B cell (primary cell): Measurements from ENCODE around the gene ANKMY2.

Experiments used
- EZH2 ChIP-seq: IDR thresholded peaks from 2 replicates; pipeline ENCODE4 v1.6.1; 2012; ENCODE audit warnings: borderline replicate concordance, low read depth, mild to moderate bottlenecking, moderate library complexity, low read length; ENCODE audit not compliant: insufficient read depth, poor library complexity, severe bottlenecking
- TF ChIP-seq, protein P1 (sequence below): fragments of 200-600 bp; IDR thresholded peaks from one replicate; pipeline ENCODE4 v1.8.0; 2022; ENCODE audit warnings: antibody characterized with exemption, mild to moderate bottlenecking

DNA sequence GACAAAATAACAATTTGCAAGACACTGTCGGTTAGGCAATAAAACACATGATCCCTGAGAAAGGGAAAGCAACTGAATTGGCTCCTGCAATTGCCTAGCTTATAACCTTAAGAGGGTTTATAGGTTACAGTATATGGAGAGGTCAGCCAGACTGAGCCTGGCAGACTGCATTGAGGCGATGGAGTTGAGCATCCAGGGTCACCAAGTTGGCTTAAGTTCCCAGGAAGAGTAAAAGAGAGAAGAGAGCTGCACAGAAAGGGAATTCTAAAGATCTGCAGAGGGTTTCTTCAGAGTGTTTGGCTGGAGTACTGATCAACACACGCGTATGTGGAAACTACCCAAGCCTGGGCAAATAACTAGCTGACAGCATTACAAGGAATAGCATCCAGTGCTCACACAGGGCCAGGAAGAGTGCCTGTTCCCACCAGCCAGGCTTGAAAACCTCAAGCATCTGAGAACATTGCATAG, 11.2 kb downstream of the ANKMY2 start:
- TF ChIP-seq, protein P1, sequence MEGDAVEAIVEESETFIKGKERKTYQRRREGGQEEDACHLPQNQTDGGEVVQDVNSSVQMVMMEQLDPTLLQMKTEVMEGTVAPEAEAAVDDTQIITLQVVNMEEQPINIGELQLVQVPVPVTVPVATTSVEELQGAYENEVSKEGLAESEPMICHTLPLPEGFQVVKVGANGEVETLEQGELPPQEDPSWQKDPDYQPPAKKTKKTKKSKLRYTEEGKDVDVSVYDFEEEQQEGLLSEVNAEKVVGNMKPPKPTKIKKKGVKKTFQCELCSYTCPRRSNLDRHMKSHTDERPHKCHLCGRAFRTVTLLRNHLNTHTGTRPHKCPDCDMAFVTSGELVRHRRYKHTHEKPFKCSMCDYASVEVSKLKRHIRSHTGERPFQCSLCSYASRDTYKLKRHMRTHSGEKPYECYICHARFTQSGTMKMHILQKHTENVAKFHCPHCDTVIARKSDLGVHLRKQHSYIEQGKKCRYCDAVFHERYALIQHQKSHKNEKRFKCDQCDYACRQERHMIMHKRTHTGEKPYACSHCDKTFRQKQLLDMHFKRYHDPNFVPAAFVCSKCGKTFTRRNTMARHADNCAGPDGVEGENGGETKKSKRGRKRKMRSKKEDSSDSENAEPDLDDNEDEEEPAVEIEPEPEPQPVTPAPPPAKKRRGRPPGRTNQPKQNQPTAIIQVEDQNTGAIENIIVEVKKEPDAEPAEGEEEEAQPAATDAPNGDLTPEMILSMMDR, result no peak
- TF ChIP-seq EZH2, result no peak
